Endothelial cell of umbilical vein (primary cell): ENCODE data around the gene GAA. TPM values are rescaled to one million over a fixed set of nuclear protein-coding genes. Genes with fewer than 3 reads are reported as not detected.

Source experiments
- BruUV-seq: library from RNA; stranded (reverse); fragments of 400-500 nt; replicated peaks from 2 replicates; lab custom pipeline; 2021; lab: Mats Ljungman, UMichigan
- CTCF ChIA-PET: fragments of 300-600, 350-600 bp; sonication (Branson Sonifier 250); formaldehyde crosslinking; loops from one replicate; lab custom pipeline; 2021; ENCODE audit warnings: antibody characterized with exemption, inconsistent platforms; lab: Charles Lee
- POLR2A ChIA-PET: fragments of 300-600, 350-600 bp; sonication (Branson Sonifier 250); formaldehyde crosslinking; loops from one replicate; lab custom pipeline; 2021; ENCODE audit warnings: antibody characterized with exemption, inconsistent platforms; lab: Charles Lee
- DNase-seq: peaks from one replicate; pipeline ENCODE4 v3.0.0-alpha.2; 2011; ENCODE audit warnings: low read depth, low spot score
- FAIRE-seq: peaks from 2 replicates; lab custom pipeline; 2011; peaks lifted over from hg19 to GRCh38; lab: Jason Lieb, UNC
- H2AFZ ChIP-seq: 2 replicates; pipeline ENCODE4 v1.6.0; 2012; ENCODE audit warnings: low read depth, low read length, control low read depth, inconsistent platforms
- H3K27ac ChIP-seq: 2 replicates; pipeline ENCODE4 v1.5.1; 2011; ENCODE audit warnings: low read depth, mild to moderate bottlenecking, control low read depth, low read length, moderate library complexity; ENCODE audit not compliant: insufficient read depth
- H3K27me3 ChIP-seq, 2 experiments: 2 replicates each; pipeline versions ENCODE4 v1.6.0 to v1.6.1; 2011; ENCODE audit warnings: low read length in 2 of 2, mixed read lengths in 1 of 2; ENCODE audit not compliant: control insufficient read depth in 2 of 2, insufficient read depth in 2 of 2
- H3K36me3 ChIP-seq, 2 experiments: 2 replicates in 1 of 2; 3 replicates in 1 of 2; pipeline ENCODE4 v1.5.1; 2011; ENCODE audit warnings: low read length in 2 of 2, mild to moderate bottlenecking in 1 of 2, moderate library complexity in 1 of 2; ENCODE audit not compliant: control insufficient read depth in 2 of 2, insufficient read depth in 2 of 2; ENCODE audit errors: extremely low read depth in 1 of 2
- H3K4me1 ChIP-seq: 3 replicates; pipeline ENCODE4 v1.5.1; 2011; ENCODE audit warnings: mild to moderate bottlenecking, low read length; ENCODE audit not compliant: control insufficient read depth, insufficient read depth; ENCODE audit errors: extremely low read depth
- H3K4me2 ChIP-seq: 2 replicates; pipeline ENCODE4 v1.6.1; 2011; ENCODE audit warnings: low read length, control low read depth, mixed read lengths; ENCODE audit not compliant: insufficient read depth
- H3K4me3 ChIP-seq, 3 experiments: fragments of 200-600 bp in 1 of 3; sonication (generic), shearing (Covaris generic) in 1 of 3; replicated peaks in 1 of 3; 2 replicates each; pipeline ENCODE4 v1.5.1; 2011 to 2016; ENCODE audit warnings: control low read depth in 3 of 3, low read length in 3 of 3, mild to moderate bottlenecking in 2 of 3, inconsistent platforms in 1 of 3, low read depth in 1 of 3, moderate library complexity in 1 of 3; ENCODE audit not compliant: insufficient read depth in 1 of 3
- H3K79me2 ChIP-seq: 2 replicates; pipeline ENCODE4 v1.6.0; 2012; ENCODE audit warnings: low read length, inconsistent platforms; ENCODE audit not compliant: control insufficient read depth, insufficient read depth
- H3K9ac ChIP-seq: replicated peaks from 2 replicates; pipeline ENCODE3; 2011; ENCODE audit warnings: low read length, control low read depth; ENCODE audit not compliant: insufficient read depth; ENCODE audit errors: extremely low read depth
- H3K9me1 ChIP-seq: replicated peaks from 3 replicates; pipeline ENCODE4 v1.6.0; 2011; ENCODE audit warnings: mild to moderate bottlenecking, low read length; ENCODE audit not compliant: control insufficient read depth, insufficient read depth; ENCODE audit errors: extremely low read depth
- H3K9me3 ChIP-seq: replicated peaks from 2 replicates; pipeline ENCODE4 v1.5.1; 2012; ENCODE audit warnings: low read length, inconsistent platforms; ENCODE audit not compliant: control insufficient read depth, insufficient read depth
- H4K20me1 ChIP-seq: replicated peaks from 2 replicates; pipeline ENCODE3; 2011; ENCODE audit warnings: mild to moderate bottlenecking, low read length; ENCODE audit not compliant: control insufficient read depth, insufficient read depth; ENCODE audit errors: extremely low read depth
- GATA2 ChIP-seq: IDR thresholded peaks from 2 replicates; pipeline ENCODE4 v1.7.0; 2011; ENCODE audit warnings: low read depth, mild to moderate bottlenecking, moderate library complexity, mixed read lengths, low read length; ENCODE audit not compliant: insufficient read length, insufficient read depth
- MYC ChIP-seq: IDR thresholded peaks from one replicate; pipeline ENCODE4 v1.6.1; 2011; ENCODE audit warnings: mild to moderate bottlenecking, low read depth, low read length
- POLR2AphosphoS5 ChIP-seq: IDR thresholded peaks from 2 replicates; pipeline ENCODE4 v1.6.1; 2012; ENCODE audit warnings: low read depth, mild to moderate bottlenecking, control low read depth, low read length, moderate library complexity; ENCODE audit not compliant: insufficient read depth
- dilution Hi-C: fragments of 300-500 bp; cut with MboI; formaldehyde crosslinking; loops from one replicate; pipeline ENCODE4 v1.15.0; 2019; ENCODE audit warnings: low sequenced_read_pairs; ENCODE audit not compliant: extremely low pct_ligation_motif_present
- intact Hi-C: fragments of 100-400 bp; cut with micrococcal nuclease; formaldehyde crosslinking; loops from one replicate; pipeline ENCODE4 v1.10.0; 2022
- polyA plus RNA-seq, 4 experiments: library from polyadenylated mRNA; depleted of rRNA in 3 of 4; stranded (reverse) in 3 of 4; unstranded in 1 of 4; fragments of >200 nt; gene quantifications; 2 replicates each; pipeline versions ENCODE4 v1.2.1 to v1.2.3, GENCODE V29; 2011 to 2012; ENCODE audit warnings: missing spikeins in 1 of 4
- total RNA-seq: library from RNA; stranded (reverse); gene quantifications from 2 replicates; pipeline ENCODE4 v1.2.3, GENCODE V29; 2021

GAA gene
- total and polyA plus RNA-seq, 2 donors (not counting 3 experiments of a cell fraction or from before 2014, with no cell fraction given): 26.3 to 49.7 TPM

DNA sequence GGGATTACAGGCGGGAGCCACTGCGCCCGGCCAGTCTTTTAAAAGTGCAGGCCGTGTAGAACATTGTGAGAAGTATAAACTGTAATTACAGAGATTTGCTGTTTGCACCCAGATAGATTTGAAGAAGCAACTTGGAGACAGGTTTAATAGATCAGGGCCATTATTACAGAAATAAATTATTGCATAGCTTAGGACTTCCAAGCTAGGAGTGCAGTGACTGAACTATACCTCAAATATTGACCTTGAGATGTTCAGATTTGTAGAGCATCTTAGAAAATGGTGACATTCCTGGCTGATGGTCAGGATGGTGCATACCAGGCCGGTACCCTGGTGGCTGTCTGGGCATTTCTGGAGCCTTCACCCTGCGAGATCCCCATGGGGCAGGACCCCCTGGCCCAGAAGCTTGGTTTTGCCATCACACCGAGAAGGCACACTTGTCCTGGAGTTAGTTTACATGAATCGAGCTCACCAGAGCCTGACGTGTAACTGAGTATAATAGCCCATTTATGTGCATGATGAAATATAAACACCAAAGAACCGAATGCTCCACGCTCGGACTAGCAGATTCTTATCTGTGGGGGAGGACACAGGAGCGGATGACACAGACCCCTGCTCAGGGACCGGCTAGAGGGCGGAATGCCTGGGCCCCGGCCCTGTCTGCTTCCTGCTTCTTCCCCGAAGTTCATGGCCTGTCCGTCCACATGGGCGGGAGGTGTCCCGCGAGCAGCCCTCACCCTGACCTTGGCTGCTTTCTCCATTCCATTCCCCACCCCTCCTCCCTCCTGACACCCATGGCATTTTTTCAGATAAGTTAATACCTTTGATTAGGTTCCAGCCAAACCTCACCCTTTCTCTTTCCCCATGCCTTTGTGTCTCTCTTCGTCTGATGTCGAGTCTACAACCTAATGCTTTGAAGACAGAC is 32.8 kb upstream of the GAA start:
- dilution Hi-C loops (no loop called here), intact Hi-C loops (loop anchor here (2.0 kb wide), 1 partner anchor 32 kb away; the partner anchor contains the start of gene CCDC40)
- Histone ChIP-seq H3K9me3 (no peaks in the 10 kb centered on the region), H3K9me1 (no peaks in the 10 kb centered on the region), H3K9ac (peak overlapping the region; percentile 13), H3K27me3 (no peaks in the 10 kb centered on the region), H3K4me3 (no peak overlapping the region), H3K36me3 (no peaks in the 10 kb centered on the region), H3K79me2 (no peaks in the 10 kb centered on the region), H3K27ac (peak overlapping the region; percentile 63), H3K4me1 (peaks cover 29% of the 10 kb centered on the region), H3K4me2 (peak overlapping the region; percentile 38), H2AFZ (peak overlapping the region; percentile 90), H4K20me1 (no peaks in the 10 kb centered on the region)
- no peak for TF ChIP-seq MYC
- TF ChIP-seq GATA2: peak; percentile 75
- POLR2A ChIA-PET: no interaction called here
- no TSS peak for BruUV-seq
- FAIRE-seq: peak; percentile 26
- DNase-seq: peak; percentile 64
- CTCF ChIA-PET: interaction anchor here (0.7 to 3.2 kb wide), 5 partner anchors 15 to 62 kb away, joined by 3 to 17 read pairs (median 7); partner anchors contain the start of gene GAA

DNA sequence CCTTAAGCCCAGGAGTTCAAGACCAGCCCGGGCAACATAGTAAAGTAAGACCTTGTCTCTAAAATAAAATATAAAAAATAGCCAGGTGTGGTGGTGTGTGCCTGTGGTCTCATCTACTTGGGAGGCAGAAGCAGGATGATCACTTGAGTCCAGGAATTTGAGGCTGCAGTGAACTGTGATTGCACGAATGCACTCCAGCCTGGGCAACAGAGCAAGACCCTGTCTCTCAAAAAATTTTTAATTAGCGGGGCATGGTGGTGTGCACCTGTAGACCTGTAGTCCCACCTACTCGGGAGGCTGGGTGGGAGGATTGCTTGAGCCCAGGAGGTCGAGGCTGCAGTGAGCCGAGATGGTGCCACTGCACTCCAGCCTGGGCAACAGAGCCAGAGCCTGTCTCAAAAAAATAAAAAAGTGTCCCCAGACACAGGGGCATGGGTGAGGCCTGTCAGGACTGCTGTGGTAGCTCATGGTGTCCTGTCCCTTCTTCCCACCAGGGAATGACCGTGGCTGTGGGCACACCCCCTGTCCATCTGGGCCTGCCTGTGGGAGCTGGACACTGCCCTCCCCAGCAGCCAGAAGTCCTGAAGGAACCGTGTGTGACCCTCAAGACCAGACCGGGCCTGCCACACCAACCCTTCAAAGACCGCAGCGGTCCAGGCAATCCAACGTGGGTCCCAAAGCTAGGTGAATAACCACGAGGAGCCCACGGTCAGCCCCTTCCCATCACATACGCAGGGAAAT is 30.8 kb upstream of the GAA start:
- H2AFZ ChIP-seq: peak overlapping the region; percentile 98
- no peaks in the 10 kb centered on the region for H3K79me2 ChIP-seq
- H3K4me2 ChIP-seq: peak overlapping the region; percentile 90
- no peaks in the 10 kb centered on the region for H3K27me3 ChIP-seq
- H3K27ac ChIP-seq: peak overlapping the region; percentile 67
- peak overlapping the region; percentile 7 to 54 (median 26) for H3K4me3 ChIP-seq
- ChIA-PET CTCF (interaction anchor here (1.0 to 3.2 kb wide), 2 partner anchors 12 to 31 kb away, joined by 4 to 11 read pairs; partner anchors contain the start of gene GAA), POLR2A (no interaction called here)
- no peaks in the 10 kb centered on the region for H3K36me3 ChIP-seq
- peak overlapping the region; percentile 87 for H3K9ac ChIP-seq
- DNase-seq: no peak
- H4K20me1 ChIP-seq: no peaks in the 10 kb centered on the region
- intact Hi-C loops (no loop called here), dilution Hi-C loops (no loop called here)
- H3K4me1 ChIP-seq: peaks cover 29% of the 10 kb centered on the region
- no peaks in the 10 kb centered on the region for H3K9me3 ChIP-seq
- FAIRE-seq: no peak
- no peaks in the 10 kb centered on the region for H3K9me1 ChIP-seq
- no peak for TF ChIP-seq POLR2AphosphoS5
- no peak for TF ChIP-seq GATA2
- BruUV-seq: TSS peak; percentile 12
